Choroid plexus epithelial cell (primary cell): ENCODE data around the gene DSG2.

Experiments used
- DNase-seq: peaks from one replicate; pipeline ENCODE4 v3.0.0-alpha.2; 2010; ENCODE audit warnings: low read depth
- H3K4me3 ChIP-seq: 2 replicates; pipeline ENCODE4 v1.5.1; 2011; ENCODE audit warnings: low read depth, mild to moderate bottlenecking, control low read depth, low read length, moderate library complexity
- TF ChIP-seq, protein P1 (sequence below): conservative IDR thresholded peaks from 2 replicates; pipeline ENCODE4 v1.5.1; 2011; ENCODE audit warnings: low read depth, mild to moderate bottlenecking, control low read depth, inconsistent platforms, low read length, moderate library complexity

Gene DSG2

DNA sequence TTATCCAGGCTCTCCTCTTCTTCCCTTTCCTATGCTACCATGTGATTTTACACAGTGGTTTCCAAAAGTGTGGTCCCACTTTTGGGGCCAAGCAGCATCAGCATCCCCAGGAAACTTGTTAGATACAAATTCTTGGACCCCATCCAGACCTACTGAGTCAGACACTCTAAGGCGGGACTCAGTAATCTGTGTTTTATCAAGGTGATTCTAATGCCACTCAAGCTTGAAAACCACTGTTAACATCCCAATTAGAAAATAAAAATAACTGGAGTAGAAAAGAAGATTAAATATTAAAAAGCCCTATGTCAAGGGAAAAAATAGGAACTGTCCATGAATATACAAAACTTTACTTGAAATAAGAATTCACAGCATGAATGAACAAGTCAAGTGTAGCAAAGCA is 10.8 kb downstream of the DSG2 start:
- TF ChIP-seq, protein P1, sequence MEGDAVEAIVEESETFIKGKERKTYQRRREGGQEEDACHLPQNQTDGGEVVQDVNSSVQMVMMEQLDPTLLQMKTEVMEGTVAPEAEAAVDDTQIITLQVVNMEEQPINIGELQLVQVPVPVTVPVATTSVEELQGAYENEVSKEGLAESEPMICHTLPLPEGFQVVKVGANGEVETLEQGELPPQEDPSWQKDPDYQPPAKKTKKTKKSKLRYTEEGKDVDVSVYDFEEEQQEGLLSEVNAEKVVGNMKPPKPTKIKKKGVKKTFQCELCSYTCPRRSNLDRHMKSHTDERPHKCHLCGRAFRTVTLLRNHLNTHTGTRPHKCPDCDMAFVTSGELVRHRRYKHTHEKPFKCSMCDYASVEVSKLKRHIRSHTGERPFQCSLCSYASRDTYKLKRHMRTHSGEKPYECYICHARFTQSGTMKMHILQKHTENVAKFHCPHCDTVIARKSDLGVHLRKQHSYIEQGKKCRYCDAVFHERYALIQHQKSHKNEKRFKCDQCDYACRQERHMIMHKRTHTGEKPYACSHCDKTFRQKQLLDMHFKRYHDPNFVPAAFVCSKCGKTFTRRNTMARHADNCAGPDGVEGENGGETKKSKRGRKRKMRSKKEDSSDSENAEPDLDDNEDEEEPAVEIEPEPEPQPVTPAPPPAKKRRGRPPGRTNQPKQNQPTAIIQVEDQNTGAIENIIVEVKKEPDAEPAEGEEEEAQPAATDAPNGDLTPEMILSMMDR: no peak
- no peak overlapping the region for H3K4me3 ChIP-seq
- DNase-seq: no peak

DNA sequence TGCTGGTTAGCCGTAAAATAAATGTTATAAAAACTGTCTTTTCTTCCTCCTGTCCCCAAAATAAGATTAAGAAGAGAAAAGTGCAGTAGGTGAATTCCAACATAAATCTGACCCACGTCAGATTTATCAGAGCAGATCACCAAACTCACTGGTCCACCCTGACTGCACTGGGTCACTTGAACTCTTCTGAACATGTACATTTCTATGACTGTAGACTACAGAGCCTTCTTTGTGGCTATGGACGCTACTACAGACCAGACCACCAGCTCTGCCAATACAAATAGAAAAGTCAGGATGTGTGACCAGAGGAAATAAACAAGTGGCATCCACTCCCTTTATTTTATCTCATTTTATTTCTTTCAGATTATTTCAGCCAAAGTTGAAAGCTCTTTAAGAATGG is 11.6 kb downstream of the DSG2 start:
- TF ChIP-seq, protein P1: no peak
- no peak overlapping the region for H3K4me3 ChIP-seq
- DNase-seq: no peak

DNA sequence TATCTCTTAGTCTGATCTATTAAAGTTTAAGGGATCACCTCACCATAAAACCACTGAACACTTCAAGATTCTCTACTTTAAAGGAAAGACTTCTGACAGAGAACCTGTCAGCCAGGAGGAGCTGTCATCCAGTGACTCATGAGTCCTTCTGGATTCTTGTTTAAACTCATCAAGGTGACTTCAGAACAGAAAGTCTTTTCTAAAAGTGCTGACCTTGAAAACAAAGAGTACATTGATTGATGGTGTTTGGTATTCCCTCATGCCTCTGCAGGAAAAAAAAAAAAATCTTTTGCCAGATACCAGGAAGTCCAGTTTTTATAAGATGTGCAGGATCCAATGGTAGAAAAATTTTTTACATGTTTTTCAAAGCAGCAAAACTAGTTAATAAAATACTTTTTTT is 12.3 kb downstream of the DSG2 start:
- DNase-seq: no peak
- no peak overlapping the region for H3K4me3 ChIP-seq
- TF ChIP-seq, protein P1: no peak

DNA sequence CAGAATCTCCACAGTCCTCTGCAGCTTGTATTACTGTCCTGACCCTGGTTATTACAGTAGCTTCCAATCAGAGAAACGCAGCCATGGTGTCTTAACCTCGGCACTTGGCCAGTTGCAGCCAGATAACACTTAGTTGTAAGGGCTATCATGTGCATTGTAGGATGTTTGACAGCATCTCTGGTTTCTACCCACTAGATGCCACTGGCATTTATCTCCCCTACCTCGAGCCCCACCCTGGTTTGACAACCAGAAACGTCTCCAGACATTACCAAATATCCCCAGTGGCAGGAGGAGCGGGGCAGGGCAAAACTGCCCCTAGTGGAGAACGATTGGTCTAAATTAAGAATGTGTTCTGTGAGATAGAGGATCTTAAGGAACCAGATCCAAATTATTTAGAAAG is 13.1 kb downstream of the DSG2 start:
- no peak overlapping the region for H3K4me3 ChIP-seq
- no peak for DNase-seq
- TF ChIP-seq, protein P1: no peak

DNA sequence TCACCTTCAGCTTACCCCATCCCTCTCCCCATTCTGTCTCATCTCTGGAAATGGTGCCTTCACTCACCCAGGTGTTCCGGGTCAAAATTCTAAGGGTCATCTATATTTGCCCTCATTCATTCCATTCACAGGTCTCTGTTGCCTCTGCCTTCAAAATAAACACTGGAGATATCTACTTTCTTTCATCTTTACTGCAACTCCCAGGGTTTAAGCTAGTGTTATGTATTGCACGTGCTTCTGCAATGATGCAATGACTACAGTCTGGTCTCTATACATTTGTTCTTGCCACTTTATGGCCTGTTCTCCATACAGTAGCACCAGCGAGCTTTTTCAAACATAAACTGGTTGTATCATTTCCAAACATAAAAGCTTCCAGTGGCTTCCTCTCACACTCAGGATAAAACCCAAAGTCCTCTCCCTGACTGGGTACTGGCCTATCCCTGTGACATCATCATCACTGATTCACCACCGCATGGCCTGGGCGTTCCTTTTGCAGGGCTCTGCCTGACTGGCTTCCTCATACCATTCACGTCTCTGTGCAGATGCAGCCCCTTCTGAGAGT is 14.3 kb downstream of the DSG2 start:
- TF ChIP-seq, protein P1: no peak
- DNase-seq: peak; percentile 87

DNA sequence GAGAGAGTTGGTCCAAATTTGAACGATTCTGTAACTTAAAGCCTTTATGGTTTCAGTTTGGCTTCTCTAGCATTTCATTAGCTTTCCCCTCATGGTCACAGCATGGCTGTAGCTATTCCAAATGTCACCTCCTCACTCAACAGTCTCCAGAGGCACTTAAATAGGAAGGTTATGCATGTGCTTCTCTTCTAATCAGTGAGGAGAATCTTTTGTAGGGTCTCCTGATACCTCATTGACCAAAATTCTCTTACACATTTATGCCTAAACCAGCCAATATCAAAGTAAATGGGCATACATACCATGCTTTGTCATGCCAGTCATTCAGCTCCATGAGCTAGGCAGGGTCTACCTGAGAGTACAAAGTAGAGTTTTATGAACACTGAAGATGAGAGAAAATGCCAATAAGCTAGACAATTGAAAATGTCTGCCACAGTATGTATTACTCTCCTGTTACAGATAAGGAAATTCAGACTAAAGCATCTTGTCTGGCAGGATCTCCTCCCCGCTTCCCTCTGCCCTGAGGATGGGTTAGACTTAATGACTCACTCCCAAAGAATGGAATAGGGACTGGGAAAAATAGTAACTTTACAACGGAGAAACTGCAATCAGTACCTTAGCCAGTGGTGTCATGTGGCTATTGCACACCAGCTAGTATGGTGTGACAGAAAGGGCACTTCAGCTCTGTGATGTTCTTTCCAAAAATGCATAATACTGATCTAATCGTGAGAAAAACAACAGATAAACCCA is 15.4 kb downstream of the DSG2 start:
- DNase-seq: peak; percentile 79
- TF ChIP-seq, protein P1: no peak
- H3K4me3 ChIP-seq: no peak overlapping the region

More for the DNA sequence above, 14.3 kb downstream of the DSG2 start:
- no peak overlapping the region for H3K4me3 ChIP-seq

DNA sequence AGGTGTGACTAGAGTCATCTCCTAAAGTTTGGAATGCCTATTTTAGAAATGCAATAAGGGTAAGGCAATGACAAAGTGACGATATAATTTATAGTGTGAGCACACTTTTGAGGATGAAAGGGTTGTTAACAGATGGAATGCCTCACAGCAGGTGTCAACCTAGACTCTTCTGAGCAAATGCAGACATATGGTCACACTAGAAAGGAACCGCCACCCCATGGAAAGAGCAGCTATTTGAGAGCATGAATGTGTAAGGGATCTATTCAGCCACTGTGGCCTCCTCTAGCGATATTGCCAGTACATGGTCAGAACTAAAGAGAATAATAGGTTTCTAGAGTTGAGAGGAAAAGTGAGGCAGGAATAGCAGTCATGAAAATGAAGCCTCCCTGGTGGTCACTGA is 18.5 kb downstream of the DSG2 start:
- no peak for DNase-seq
- TF ChIP-seq, protein P1: no peak
- no peak overlapping the region for H3K4me3 ChIP-seq
